ENCODE measurements around the gene PCSK1N.

DNA sequence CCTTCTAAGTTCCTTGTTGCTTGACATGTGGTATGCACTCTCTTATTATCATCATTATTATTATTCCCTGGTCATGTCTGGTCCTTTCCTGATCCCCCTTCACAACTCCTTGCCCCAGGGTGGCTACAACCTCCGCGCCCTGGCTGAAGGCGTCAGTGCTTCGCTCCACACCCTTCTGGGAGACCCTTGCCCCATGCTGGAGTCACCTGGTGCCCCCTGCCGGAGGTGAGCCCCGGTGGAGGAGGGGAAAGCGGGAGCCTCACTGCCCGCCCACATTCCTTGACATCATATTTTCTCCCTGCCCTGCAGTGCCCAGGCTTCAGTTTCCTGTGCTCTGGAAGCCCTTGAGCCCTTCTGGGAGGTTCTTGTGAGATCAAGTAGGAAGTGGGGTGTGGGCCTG lies 20.1 kb downstream of the PCSK1N start:
- TF ChIP-seq, protein P1, sequence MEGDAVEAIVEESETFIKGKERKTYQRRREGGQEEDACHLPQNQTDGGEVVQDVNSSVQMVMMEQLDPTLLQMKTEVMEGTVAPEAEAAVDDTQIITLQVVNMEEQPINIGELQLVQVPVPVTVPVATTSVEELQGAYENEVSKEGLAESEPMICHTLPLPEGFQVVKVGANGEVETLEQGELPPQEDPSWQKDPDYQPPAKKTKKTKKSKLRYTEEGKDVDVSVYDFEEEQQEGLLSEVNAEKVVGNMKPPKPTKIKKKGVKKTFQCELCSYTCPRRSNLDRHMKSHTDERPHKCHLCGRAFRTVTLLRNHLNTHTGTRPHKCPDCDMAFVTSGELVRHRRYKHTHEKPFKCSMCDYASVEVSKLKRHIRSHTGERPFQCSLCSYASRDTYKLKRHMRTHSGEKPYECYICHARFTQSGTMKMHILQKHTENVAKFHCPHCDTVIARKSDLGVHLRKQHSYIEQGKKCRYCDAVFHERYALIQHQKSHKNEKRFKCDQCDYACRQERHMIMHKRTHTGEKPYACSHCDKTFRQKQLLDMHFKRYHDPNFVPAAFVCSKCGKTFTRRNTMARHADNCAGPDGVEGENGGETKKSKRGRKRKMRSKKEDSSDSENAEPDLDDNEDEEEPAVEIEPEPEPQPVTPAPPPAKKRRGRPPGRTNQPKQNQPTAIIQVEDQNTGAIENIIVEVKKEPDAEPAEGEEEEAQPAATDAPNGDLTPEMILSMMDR (conservative IDR thresholded peaks at IDR 0.05; ENCODE audit: low read length) = no peak
- TF ChIP-seq EZH2phosphoT487 (IDR thresholded peaks at IDR 0.05; ENCODE audit: borderline replicate concordance) = no peak

Data from Loucy (cell line).